Hepatocyte (in vitro differentiated cells): ENCODE measurements around the gene INS. TPM values are rescaled to one million over a fixed set of nuclear protein-coding genes. Genes with fewer than 3 reads are reported as not detected.
A peak's percentile ranks its signal among the peaks of the same experiment; 100 is the strongest.
"Not testable (repeated sequence)": the region's sequence is repeated elsewhere in the genome, so short reads cannot be mapped to it uniquely, and the experiment has no call there.

ENCODE experiments used
- DNase-seq: peaks from one replicate; pipeline ENCODE4 v3.0.0-alpha.2; 2016; ENCODE audit warnings: low spot score
- H2AFZ ChIP-seq: fragments of 200-600 bp; sonication (generic); 2 replicates; pipeline ENCODE4 v1.6.0; 2016; ENCODE audit warnings: antibody characterized with exemption, mild to moderate bottlenecking
- H3K27ac ChIP-seq: fragments of 200-600 bp; sonication (generic); 2 replicates; pipeline ENCODE4 v1.5.1; 2016; ENCODE audit warnings: mild to moderate bottlenecking
- H3K27me3 ChIP-seq: fragments of 200-600 bp; sonication (generic); 2 replicates; pipeline ENCODE4 v1.6.1; 2016
- H3K36me3 ChIP-seq: fragments of 200-600 bp; sonication (generic); replicated peaks from 2 replicates; pipeline ENCODE4 v1.5.1; 2016; ENCODE audit warnings: low read depth; ENCODE audit not compliant: insufficient read depth
- H3K4me1 ChIP-seq: fragments of 200-600 bp; sonication (generic); 2 replicates; pipeline ENCODE4 v1.5.1; 2016; ENCODE audit warnings: mild to moderate bottlenecking, moderate library complexity; ENCODE audit not compliant: insufficient read depth
- H3K4me2 ChIP-seq: fragments of 200-600 bp; sonication (generic); 2 replicates; pipeline ENCODE4 v1.6.0; 2016
- H3K4me3 ChIP-seq: fragments of 200-600 bp; sonication (generic); 2 replicates; pipeline ENCODE4 v1.5.1; 2016; ENCODE audit warnings: mild to moderate bottlenecking
- H3K79me2 ChIP-seq: fragments of 200-600 bp; sonication (generic); 2 replicates; pipeline ENCODE4 v1.6.0; 2017; ENCODE audit warnings: mild to moderate bottlenecking
- H3K9me2 ChIP-seq: fragments of 200-600 bp; sonication (generic); replicated peaks from 2 replicates; pipeline ENCODE4 v1.6.0; 2017; ENCODE audit warnings: mild to moderate bottlenecking; ENCODE audit not compliant: insufficient read depth
- H3K9me3 ChIP-seq: fragments of 200-600 bp; sonication (generic); 2 replicates; pipeline ENCODE4 v1.5.1; 2016; ENCODE audit warnings: low read depth, mild to moderate bottlenecking
- H4K20me1 ChIP-seq: fragments of 200-600 bp; sonication (generic); 2 replicates; pipeline ENCODE4 v1.6.0; 2016; ENCODE audit warnings: mild to moderate bottlenecking; ENCODE audit not compliant: insufficient read depth, poor library complexity, severe bottlenecking
- CTCF ChIP-seq: fragments of 200-600 bp; sonication (generic); IDR thresholded peaks from 2 replicates; pipeline ENCODE4 v1.5.1; 2016; ENCODE audit warnings: antibody characterized with exemption, mild to moderate bottlenecking; ENCODE audit not compliant: poor library complexity
- EZH2 ChIP-seq: fragments of 200-600 bp; sonication (generic); IDR thresholded peaks from 2 replicates; pipeline ENCODE4 v1.6.1; 2016; ENCODE audit warnings: antibody characterized with exemption, mild to moderate bottlenecking, borderline replicate concordance
- EZH2phosphoT487 ChIP-seq: fragments of 200-600 bp; sonication (generic); IDR thresholded peaks from one replicate; pipeline ENCODE4 v1.6.1; 2018; ENCODE audit warnings: antibody characterized with exemption, mild to moderate bottlenecking, low read depth, moderate library complexity; ENCODE audit not compliant: unreplicated experiment, severe bottlenecking
- WGBS: methylation state at CpG from one replicate; pipeline ENCODE4 v1.1.6; 2016; ENCODE audit warnings: low lambda C conversion rate; ENCODE audit errors: missing lambda C conversion rate; 5-methylcytosine and 5-hydroxymethylcytosine counted together
- polyA plus RNA-seq: library from polyadenylated mRNA; unstranded; fragments of >200 nt; fragmentation: Nextera tagmentation; extraction: Ambion mirVana; gene quantifications from 2 replicates; pipeline ENCODE4 v1.2.1, GENCODE V29; 2016
- total RNA-seq: library from RNA; depleted of rRNA; stranded (reverse); fragments of >200 nt; gene quantifications from 2 replicates; pipeline ENCODE4 v1.2.3, GENCODE V29; 2014

Gene INS
- total and polyA plus RNA-seq, 2 experiments from 2014 or later = not detected

DNA sequence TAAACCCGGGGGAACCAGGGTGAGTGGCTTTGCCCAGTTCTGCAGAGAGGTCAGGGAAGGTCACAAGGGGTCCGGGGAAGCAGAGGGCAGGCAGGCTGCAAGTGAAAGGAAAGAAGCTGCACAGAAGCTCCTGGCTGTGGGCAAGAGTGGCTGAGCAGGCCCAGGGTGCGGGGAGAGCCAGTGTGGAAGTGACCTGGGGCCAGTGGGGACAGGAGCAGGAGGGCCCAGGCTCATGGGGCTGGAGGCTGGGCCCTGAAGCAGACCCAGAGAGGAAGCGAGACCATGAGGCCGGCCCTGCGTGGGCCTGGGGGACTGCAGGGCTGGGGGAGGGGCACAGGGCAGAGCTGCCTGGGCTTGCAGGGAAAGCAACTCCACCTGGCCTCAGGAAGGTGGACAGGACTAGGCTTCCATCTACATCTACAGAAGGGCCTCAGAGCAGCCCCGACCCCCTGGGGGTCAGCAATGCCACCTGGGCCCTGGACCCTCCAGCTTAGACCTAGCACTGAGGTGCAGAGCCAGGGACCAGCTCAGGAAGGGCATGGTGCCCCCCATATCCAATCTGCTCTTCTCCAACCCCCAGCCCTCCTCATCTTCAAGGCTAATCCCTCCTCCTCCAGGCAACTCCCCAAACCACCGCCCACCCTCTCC, 33.4 kb downstream of the INS start:
- H3K79me2 ChIP-seq = peaks cover under 1% of the 10 kb centered on the region
- H3K4me1 ChIP-seq = peaks cover 3% of the 10 kb centered on the region
- H3K9me2 ChIP-seq = no peaks in the 10 kb centered on the region
- H3K27me3 ChIP-seq = no peaks in the 10 kb centered on the region
- 58% methylated on average over 8 of the region's 8 CpGs for WGBS
- no peak overlapping the region for H3K4me3 ChIP-seq
- H3K9me3 ChIP-seq = no peaks in the 10 kb centered on the region
- H3K27ac ChIP-seq = peak overlapping the region; percentile 70
- no peak for TF ChIP-seq CTCF
- no peak for TF ChIP-seq EZH2
- no peak for TF ChIP-seq EZH2phosphoT487
- H2AFZ ChIP-seq = no peak overlapping the region
- H3K36me3 ChIP-seq = no peaks in the 10 kb centered on the region
- H3K4me2 ChIP-seq = no peak overlapping the region
- H4K20me1 ChIP-seq = peaks cover 22% of the 10 kb centered on the region
- DNase-seq = no peak

DNA sequence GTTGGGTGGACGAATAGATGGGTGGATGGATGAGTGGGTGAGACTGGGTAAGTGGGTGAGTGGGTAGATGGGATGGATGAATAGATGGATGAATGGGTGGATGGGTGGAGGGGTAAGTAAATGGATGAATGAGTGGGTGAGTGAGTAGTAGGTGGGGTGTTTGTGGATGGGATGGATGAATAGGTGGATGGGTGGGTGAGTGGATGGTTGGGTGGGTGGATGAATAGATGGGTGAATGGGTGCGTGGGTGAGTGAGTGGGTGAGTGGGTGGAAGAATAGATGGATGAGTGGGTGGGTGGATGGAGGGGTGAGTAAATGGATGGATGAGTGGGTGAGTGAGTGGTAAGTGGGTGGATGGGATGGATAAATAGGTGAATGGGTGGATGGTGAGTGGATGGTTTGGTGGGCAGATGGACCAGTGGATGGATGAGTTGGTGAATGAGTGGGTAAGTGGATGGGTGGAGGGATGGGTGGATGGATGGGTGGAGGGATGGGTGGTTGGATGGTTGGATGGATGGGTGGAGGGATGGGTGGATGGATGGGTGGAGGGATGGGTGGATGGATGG, 34.4 kb downstream of the INS start:
- Histone ChIP-seq H3K4me2 (no peak overlapping the region), H3K36me3 (no peaks in the 10 kb centered on the region), H4K20me1 (peaks cover 15% of the 10 kb centered on the region), H3K27me3 (no peaks in the 10 kb centered on the region), H3K27ac (no peak overlapping the region), H3K4me1 (peaks cover 12% of the 10 kb centered on the region), H2AFZ (no peak overlapping the region), H3K9me3 (no peaks in the 10 kb centered on the region), H3K9me2 (no peaks in the 10 kb centered on the region), H3K79me2 (no peaks in the 10 kb centered on the region), H3K4me3 (no peak overlapping the region)
- no peak for DNase-seq
- TF ChIP-seq EZH2phosphoT487 = no peak
- no peak for TF ChIP-seq CTCF
- WGBS = no CpG with 5 or more reads among the region's 2 CpGs

DNA sequence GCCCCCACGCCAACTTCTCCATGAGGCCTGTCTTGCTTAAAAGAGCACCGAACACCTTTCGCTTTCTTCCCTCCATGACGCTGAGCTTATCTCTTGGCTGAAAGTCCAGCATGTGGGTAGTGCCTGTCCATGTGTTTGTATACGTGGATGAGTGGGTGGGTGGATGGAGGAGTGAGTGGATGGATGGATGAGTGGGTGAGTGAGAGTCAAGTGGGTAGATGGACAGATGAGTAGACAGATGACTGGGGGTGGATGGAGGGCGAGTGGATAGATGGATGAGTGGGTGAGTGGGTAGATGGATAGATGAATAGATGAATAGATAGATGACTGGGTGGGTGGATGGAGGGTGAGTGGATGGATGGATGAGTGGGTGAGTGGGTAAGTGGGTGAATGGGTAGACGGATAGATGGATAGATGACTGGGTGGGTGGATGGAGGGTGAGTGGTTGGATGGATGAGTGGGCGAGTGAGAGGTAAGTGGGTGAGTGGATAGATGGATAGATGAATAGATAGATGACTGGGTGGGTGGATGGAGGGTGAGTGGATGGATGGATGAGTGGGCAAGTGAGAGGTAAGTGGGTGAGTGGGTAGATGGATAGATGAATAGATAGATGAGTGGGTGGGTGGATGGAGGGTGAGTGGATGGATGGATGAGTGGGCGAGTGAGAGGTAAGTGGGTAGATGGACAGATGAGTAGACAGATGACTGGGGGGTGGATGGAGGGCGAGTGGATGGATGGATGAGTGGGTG, 36.1 kb downstream of the INS start:
- H4K20me1 ChIP-seq, H3K9me2 ChIP-seq, H3K27ac ChIP-seq, H3K4me2 ChIP-seq, H3K27me3 ChIP-seq, H3K36me3 ChIP-seq, H3K4me3 ChIP-seq, H2AFZ ChIP-seq, H3K79me2 ChIP-seq, DNase-seq, H3K9me3 ChIP-seq: not testable (repeated sequence)
- H3K4me1 ChIP-seq = peaks cover 26% of the 10 kb centered on the region
- WGBS = 94% methylated on average over 7 of the region's 10 CpGs

GRCh38 chr11:2123628-2123960, 37.4 kb downstream of the INS start:
- Histone ChIP-seq H3K4me2 (no peak overlapping the region), H3K9me2 (no peaks in the 10 kb centered on the region), H2AFZ (no peak overlapping the region), H3K4me1 (peaks cover 26% of the 10 kb centered on the region), H3K4me3 (no peak overlapping the region), H3K9me3 (no peaks in the 10 kb centered on the region), H3K79me2 (no peaks in the 10 kb centered on the region), H3K36me3 (no peaks in the 10 kb centered on the region), H4K20me1 (no peaks in the 10 kb centered on the region), H3K27me3 (no peaks in the 10 kb centered on the region), H3K27ac (no peak overlapping the region)
- no peak for DNase-seq
- 99% methylated on average over 7 of the region's 7 CpGs for WGBS
- TF ChIP-seq EZH2phosphoT487 (no peak), EZH2 (no peak), CTCF (no peak)
